ENCODE data around the gene GABRR2.

DNA sequence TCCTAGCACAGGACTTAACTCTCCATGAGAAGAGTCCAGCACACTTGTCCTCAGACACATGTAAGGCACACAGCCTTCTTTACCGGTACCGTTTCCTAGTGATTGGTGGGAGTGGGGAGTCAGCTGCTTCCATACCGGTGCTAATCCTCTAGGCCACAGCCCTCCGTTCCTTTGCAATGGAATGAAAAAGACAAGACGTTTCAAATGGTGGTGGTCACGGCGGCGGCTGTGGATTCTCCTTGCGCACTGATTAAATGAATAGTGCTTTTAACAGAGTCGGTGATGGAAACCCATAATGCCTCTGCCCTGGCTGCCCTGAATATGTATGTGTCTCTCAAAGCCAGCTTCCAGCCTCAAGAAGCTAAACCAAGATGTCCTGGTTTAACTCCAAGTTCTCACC is 63.1 kb downstream of the GABRR2 start:
- TF ChIP-seq, protein P1, sequence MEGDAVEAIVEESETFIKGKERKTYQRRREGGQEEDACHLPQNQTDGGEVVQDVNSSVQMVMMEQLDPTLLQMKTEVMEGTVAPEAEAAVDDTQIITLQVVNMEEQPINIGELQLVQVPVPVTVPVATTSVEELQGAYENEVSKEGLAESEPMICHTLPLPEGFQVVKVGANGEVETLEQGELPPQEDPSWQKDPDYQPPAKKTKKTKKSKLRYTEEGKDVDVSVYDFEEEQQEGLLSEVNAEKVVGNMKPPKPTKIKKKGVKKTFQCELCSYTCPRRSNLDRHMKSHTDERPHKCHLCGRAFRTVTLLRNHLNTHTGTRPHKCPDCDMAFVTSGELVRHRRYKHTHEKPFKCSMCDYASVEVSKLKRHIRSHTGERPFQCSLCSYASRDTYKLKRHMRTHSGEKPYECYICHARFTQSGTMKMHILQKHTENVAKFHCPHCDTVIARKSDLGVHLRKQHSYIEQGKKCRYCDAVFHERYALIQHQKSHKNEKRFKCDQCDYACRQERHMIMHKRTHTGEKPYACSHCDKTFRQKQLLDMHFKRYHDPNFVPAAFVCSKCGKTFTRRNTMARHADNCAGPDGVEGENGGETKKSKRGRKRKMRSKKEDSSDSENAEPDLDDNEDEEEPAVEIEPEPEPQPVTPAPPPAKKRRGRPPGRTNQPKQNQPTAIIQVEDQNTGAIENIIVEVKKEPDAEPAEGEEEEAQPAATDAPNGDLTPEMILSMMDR (IDR thresholded peaks at IDR 0.05), result no peak
- TF ChIP-seq POLR2A (IDR thresholded peaks at IDR 0.05), result no peak

All from vagina (tissue), 2 donors.